Lung (tissue), 12 donors: ENCODE data around the gene PDE4C. TPM values are rescaled to one million over a fixed set of nuclear protein-coding genes. Genes with fewer than 3 reads are reported as not detected.

Experiments
- ATAC-seq: fragments of 200-7000 bp; cut with Tn5 transposase; one replicate; pipeline ENCODE4 v1.9.1; 2020; ENCODE audit warnings: moderate number of reproducible peaks; ENCODE audit not compliant: insufficient read depth, low FRiP score
- DNase-seq, 3 donors: peaks; one replicate each; pipeline ENCODE4 v3.0.0-alpha.2; 2013 to 2017
- H3K27ac ChIP-seq, 2 donors: one replicate each; pipeline ENCODE4 v1.5.1; 2013; ENCODE audit warnings: mild to moderate bottlenecking in 2 of 2, moderate library complexity in 2 of 2, control low read depth in 1 of 2, inconsistent platforms in 1 of 2, low read depth in 1 of 2, low read length in 1 of 2
- H3K27me3 ChIP-seq, 3 donors: one replicate each; pipeline ENCODE4 v1.5.1; 2013; ENCODE audit warnings: low read length in 2 of 3; ENCODE audit not compliant: control insufficient read depth in 3 of 3, insufficient read depth in 3 of 3
- H3K36me3 ChIP-seq, 4 donors: one replicate each; pipeline ENCODE4 v1.5.1; 2013; ENCODE audit warnings: low read length in 4 of 4, mild to moderate bottlenecking in 1 of 4, moderate library complexity in 1 of 4; ENCODE audit not compliant: control insufficient read depth in 4 of 4, insufficient read depth in 4 of 4
- H3K4me1 ChIP-seq, 5 donors: one replicate each; pipeline ENCODE4 v1.5.1; 2013; ENCODE audit warnings: low read length in 5 of 5, mild to moderate bottlenecking in 2 of 5, moderate library complexity in 1 of 5; ENCODE audit not compliant: control insufficient read depth in 5 of 5, insufficient read depth in 5 of 5
- H3K4me3 ChIP-seq: one replicate; pipeline ENCODE4 v1.5.1; 2013; ENCODE audit warnings: mild to moderate bottlenecking, control low read depth, moderate library complexity
- H3K9ac ChIP-seq, 2 donors: one replicate each; pipeline ENCODE4 v1.5.1; 2013; ENCODE audit warnings: low read length in 2 of 2, control low read depth in 1 of 2; ENCODE audit not compliant: insufficient read depth in 1 of 2
- H3K9me3 ChIP-seq, 4 donors: one replicate each; pipeline ENCODE4 v1.5.1; 2013; ENCODE audit warnings: low read length in 3 of 4, mild to moderate bottlenecking in 1 of 4, moderate library complexity in 1 of 4; ENCODE audit not compliant: control insufficient read depth in 4 of 4, insufficient read depth in 3 of 4
- WGBS, 2 donors: extraction: QIAGEN DNeasy Blood & Tissue Kit; methylation state at CpG; one replicate each; pipeline ENCODE4 v1.1.7; 2013; 5-methylcytosine and 5-hydroxymethylcytosine counted together
- polyA plus RNA-seq, 2 donors: library from polyadenylated mRNA; stranded (reverse); fragments of 200-250 nt; gene quantifications; one replicate each; pipeline ENCODE4 v1.2.1, GENCODE V29; 2013
- total RNA-seq, 2 donors: library from RNA; depleted of rRNA in 1 of 2; stranded (reverse); fragments of >200 nt in 1 of 2; gene quantifications; one replicate each; pipeline ENCODE4 v1.2.1, GENCODE V29; 2014 to 2021
- TF ChIP-seq, protein P1 (sequence below): IDR thresholded peaks from 2 replicates; pipeline ENCODE4 v1.5.1; 2012; ENCODE audit warnings: mild to moderate bottlenecking; ENCODE audit errors: control extremely low read depth, extremely low read depth
- donor health status: control.
- donor health status: control.
- donor health status: Bipolar disorder and iron deficiency.
- donor health status: healthy.
- donor health status: DM: yes; HTN: yes; CAD: no.

The PDE4C gene
- total and polyA plus RNA-seq, 4 donors = 0.32 to 32.4 (median 4.2) TPM

DNA sequence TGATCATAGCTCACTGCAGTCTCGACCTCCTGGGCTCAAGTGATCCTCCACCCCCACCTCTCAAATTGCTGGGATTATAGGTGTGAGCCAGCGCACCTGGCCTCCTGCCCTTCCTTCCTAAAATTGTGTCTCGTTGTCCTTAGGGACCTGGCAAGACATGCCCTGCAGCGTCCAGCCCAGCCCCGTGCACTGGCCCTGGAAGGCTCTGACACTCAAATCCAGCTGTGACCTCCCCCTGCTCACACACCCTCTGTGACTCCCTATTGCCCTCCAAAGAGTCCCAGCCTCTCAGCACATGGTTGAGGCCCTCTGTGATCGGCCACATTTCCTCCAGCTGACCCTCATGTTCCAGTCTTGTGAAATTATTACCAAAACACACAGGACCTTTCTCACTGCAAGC lies 28.3 kb downstream of the PDE4C start:
- DNase-seq (no peak), ATAC-seq (no peak)
- 76% methylated on average over 6 of the region's 6 CpGs for WGBS, 2 donors

DNA sequence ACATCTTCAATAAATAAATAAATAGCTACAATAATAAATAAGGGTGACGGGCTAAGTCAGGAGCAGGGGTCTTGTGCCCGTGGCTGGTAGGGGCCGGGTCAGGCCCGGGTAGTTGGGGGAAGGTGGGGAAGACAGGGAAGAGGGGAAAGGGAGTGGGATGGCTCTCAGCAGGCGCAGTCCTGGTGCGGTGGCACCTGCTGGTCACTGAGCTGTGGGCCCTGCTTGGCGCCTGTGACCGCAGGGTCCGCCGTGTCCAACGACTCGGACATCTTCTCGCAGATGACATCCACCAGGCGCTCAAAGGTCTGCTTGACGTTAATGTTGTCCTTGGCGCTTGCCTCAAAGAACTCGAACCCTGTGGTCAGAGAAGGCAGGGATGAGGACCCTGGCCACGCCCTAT lies 28.9 kb downstream of the PDE4C start:
- Histone ChIP-seq H3K36me3 (peaks cover 0 to 23% (median 7%) of the 10 kb centered on the region in 4 donors), H3K4me1 (peaks cover 0 to 15% (median 9%) of the 10 kb centered on the region in 5 donors), H3K9me3 (no peaks in the 10 kb centered on the region), H3K27ac (no peak overlapping the region), H3K9ac (no peak overlapping the region), H3K4me3 (no peak overlapping the region), H3K27me3 (no peaks in the 10 kb centered on the region)
- no peak for ATAC-seq
- DNase-seq = no peak
- 93 to 94% methylated on average over 18 of the region's 18 CpGs for WGBS, 2 donors
- TF ChIP-seq, protein P1, sequence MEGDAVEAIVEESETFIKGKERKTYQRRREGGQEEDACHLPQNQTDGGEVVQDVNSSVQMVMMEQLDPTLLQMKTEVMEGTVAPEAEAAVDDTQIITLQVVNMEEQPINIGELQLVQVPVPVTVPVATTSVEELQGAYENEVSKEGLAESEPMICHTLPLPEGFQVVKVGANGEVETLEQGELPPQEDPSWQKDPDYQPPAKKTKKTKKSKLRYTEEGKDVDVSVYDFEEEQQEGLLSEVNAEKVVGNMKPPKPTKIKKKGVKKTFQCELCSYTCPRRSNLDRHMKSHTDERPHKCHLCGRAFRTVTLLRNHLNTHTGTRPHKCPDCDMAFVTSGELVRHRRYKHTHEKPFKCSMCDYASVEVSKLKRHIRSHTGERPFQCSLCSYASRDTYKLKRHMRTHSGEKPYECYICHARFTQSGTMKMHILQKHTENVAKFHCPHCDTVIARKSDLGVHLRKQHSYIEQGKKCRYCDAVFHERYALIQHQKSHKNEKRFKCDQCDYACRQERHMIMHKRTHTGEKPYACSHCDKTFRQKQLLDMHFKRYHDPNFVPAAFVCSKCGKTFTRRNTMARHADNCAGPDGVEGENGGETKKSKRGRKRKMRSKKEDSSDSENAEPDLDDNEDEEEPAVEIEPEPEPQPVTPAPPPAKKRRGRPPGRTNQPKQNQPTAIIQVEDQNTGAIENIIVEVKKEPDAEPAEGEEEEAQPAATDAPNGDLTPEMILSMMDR = no peak

More for the DNA sequence above, 28.3 kb downstream of the PDE4C start:
- Histone ChIP-seq H3K4me1 (peaks cover 0 to 18% (median 11%) of the 10 kb centered on the region in 5 donors), H3K36me3 (peaks cover 0 to 23% (median 7%) of the 10 kb centered on the region in 4 donors), H3K9me3 (no peaks in the 10 kb centered on the region), H3K27ac (no peak overlapping the region), H3K9ac (no peak overlapping the region), H3K4me3 (no peak overlapping the region), H3K27me3 (no peaks in the 10 kb centered on the region)
- TF ChIP-seq, protein P1 = no peak

DNA sequence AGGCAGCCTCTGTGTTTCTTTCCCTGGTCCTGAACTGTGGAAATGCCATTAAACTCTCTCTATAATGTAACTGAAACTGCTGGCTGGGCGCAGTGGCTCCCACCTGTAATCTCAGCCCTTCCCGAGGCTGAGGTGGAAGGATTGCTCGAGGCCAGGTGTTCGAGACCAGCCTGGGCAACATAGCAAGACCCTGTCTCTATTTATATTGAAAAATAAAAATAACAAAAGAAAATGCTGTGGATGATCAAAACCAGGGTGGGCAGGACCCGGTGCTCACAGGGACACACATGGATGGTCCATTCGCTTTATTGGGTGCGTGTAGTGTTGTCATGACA lies 29.8 kb downstream of the PDE4C start:
- peaks cover 0 to 23% (median 7%) of the 10 kb centered on the region in 4 donors for H3K36me3 ChIP-seq
- no peaks in the 10 kb centered on the region for H3K27me3 ChIP-seq
- WGBS, 2 donors = 82 to 95% methylated on average over 7 of the region's 7 CpGs
- TF ChIP-seq, protein P1 = no peak
- no peak overlapping the region for H3K27ac ChIP-seq
- no peak for DNase-seq
- H3K9ac ChIP-seq = no peak overlapping the region
- no peak for ATAC-seq
- no peaks in the 10 kb centered on the region for H3K9me3 ChIP-seq
- peaks cover 0 to 20% (median 9%) of the 10 kb centered on the region in 5 donors for H3K4me1 ChIP-seq
- H3K4me3 ChIP-seq = no peak overlapping the region
